CD4-positive, alpha-beta T cell treated with Interleukin-6 for 4 hours (primary cell): ENCODE data around the gene PLEKHB1.
"Not testable (repeated sequence)": the region's sequence is repeated elsewhere in the genome, so short reads cannot be mapped to it uniquely, and the experiment has no call there.

ENCODE experiments used
- DNase-seq: peaks from one replicate; pipeline ENCODE4 v3.0.0-alpha.2; 2020; ENCODE audit warnings: mixed read lengths

The PLEKHB1 gene

DNA sequence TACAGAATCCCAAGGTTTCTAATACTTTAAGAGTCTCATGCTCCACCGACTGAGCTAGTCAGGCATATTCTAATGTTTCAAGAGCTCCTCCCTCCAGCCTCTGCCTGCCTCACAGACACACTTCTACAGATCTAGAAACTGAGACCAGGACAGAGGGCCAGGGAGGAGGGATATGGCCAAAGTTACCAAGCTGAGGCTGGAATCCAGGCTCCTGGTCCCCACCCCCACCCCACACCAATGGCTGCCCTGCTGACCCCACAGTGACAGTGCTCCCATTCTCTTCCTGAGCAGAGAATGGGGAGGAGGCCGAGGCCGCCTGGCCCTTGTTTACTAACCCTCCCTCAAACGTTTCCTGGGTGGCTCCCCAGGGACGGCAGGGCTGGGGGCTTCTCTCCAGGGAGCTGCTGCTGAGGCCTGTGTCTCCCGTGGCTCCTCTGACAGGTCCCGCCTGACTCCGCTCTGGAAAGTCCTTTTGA is 2.2 kb downstream of the PLEKHB1 start:
- no peak for DNase-seq

DNA sequence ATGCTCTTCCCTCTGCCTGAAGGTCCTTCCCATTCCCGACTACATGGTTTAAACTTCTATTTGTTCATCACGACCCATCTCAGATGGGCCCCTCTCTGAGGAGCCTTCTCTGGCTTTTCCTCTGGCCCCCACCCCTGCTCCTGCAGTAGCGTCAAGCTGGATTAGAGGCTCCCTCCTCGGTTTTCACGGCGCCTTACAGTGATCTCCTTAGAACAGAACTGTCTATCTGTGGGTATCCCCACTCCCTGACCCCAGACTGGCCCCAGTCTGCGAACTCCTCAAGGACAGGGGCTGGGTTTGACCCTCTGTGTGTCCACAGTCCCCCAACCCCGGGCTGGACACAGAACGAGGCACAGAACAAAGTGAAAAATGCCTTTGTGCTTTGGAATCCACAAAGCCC is 2.8 kb downstream of the PLEKHB1 start:
- no peak for DNase-seq

GRCh38 chr11:73650400-73650799 is 4.0 kb downstream of the PLEKHB1 start:
- no peak for DNase-seq

- no peak for DNase-seq
Measured at GRCh38 chr11:73651252-73651651, 4.9 kb downstream of the PLEKHB1 start.

GRCh38 chr11:73651661-73652045 is 5.3 kb downstream of the PLEKHB1 start:
- DNase-seq, result no peak

DNA sequence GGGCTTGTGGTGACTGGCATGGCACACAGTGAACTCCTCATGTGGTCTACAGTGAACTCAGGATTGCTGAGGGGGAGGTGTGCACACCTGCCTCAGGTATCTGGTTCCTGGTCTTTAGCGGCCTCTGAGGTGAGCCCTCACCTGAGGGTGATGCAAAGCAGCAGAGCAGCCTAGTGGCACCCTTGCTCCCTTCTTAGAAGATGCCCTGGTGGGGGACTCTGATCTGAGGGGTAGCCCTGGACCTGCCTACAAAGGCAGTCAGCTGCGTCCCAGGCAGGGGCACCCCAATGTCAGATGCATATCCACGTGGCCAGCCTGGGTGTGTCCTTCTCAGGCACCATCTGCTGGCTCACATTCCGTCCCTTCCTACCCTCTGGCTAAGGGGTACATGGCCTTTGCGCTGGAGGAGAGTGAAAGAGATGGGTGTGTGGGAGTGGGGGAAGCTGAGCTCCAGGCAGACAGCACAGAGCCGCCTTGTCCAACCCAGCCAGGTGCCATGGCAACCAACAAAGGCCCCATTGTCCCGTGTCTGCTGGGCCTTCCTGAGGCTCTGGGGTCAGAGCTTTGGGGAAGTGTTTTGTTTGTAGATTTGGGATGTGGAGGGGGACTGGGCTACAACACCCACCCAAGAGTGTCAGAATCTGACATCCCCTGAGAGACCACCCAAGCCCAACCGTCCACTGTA is 5.8 kb downstream of the PLEKHB1 start:
- DNase-seq, result no peak

- DNase-seq, result no peak
Measured at GRCh38 chr11:73652856-73653559, 6.6 kb downstream of the PLEKHB1 start.

GRCh38 chr11:73653996-73654395 is 7.6 kb downstream of the PLEKHB1 start:
- no peak for DNase-seq

- DNase-seq, result no peak
Measured at GRCh38 chr11:73654482-73655021, 8.2 kb downstream of the PLEKHB1 start.

GRCh38 chr11:73655686-73656085 is 9.3 kb downstream of the PLEKHB1 start:
- no peak for DNase-seq

DNA sequence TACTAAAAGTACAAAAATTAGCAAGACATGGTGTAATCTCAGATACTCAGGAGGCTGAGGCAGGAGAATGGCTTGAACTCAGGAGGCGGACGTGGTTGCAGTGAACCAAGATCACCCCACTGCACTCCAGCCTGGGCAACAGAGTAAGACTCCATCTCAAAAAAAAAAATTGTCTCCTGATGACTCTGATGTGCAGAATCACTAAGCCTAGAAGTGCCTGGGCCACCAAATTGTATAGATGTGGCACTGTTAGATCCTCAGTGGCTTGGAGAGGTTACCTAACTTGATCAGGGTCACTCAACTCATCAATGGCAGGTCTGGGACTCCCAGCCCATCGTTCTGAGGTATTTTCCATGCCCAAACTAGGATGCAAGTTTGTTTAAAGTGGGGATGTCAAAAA is 10.6 kb downstream of the PLEKHB1 start:
- DNase-seq, result no peak

DNA sequence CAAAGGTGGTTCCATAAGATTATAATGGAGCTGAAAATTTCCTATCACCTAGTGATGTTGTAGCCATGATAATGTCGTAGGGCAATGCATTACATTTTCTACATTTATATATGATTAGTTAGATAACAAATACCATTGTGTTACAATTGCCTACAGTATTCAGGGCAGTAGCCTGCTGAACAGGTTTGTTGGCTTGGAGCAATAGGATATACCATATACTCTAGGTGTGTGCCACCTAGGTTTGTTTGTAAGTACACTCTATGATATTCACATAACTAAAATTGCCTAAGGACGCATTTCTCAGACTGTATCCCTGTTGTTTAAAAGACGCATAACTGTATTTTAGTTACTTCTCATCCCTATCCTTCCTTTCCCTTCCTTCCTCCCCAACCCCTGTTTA is 13.6 kb downstream of the PLEKHB1 start:
- DNase-seq, result no peak

DNA sequence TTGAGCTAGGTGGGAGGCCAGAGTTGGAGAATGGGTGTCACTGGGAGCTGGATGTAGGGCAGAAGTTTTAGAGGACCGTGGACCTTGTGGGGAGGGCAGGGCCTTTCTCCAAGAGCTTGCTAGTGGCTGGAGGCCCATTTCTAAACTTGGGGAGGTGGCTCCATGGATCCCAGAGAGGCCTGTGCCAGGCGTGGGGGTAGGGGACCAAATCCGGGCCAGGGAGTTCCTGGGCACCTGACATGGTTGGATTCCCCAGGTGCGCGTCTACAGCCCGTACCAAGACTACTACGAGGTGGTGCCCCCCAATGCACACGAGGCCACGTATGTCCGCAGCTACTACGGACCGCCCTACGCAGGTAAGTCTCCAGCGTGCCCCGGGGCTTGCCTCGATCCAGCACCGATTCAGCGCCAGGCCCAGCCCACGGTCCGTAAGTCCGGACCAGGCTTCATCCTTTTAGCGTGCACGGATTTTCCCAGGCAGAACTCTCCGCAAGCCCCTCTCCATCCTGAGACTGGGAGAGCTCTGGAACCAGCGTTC is 14.2 kb downstream of the PLEKHB1 start:
- no peak for DNase-seq

DNA sequence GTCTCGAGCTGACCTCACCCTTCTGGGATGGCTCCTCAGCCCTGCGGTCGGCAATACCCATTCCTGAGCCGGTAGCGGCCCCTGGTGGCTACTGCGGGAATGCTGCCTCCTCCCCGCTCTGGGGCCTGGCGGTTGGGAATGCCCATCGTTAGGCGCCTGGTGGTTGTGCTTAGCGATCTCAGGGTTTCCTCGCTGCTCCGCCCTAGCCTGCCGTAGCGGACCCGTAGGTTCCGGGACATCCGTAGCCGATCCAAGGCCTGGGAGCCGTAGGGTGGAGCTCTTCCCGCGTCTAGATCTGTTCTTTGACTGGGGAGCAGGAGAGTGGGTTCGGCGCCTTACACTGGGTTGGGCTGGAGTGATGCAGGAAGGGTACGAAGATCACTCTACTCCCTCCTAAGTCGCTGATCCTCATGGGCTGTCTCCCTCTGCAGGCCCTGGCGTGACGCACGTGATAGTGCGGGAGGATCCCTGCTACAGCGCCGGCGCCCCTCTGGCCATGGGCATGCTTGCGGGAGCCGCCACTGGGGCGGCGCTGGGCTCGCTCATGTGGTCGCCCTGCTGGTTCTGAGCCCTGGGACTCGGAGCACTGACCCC is 14.8 kb downstream of the PLEKHB1 start:
- peak; percentile 89 for DNase-seq

DNA sequence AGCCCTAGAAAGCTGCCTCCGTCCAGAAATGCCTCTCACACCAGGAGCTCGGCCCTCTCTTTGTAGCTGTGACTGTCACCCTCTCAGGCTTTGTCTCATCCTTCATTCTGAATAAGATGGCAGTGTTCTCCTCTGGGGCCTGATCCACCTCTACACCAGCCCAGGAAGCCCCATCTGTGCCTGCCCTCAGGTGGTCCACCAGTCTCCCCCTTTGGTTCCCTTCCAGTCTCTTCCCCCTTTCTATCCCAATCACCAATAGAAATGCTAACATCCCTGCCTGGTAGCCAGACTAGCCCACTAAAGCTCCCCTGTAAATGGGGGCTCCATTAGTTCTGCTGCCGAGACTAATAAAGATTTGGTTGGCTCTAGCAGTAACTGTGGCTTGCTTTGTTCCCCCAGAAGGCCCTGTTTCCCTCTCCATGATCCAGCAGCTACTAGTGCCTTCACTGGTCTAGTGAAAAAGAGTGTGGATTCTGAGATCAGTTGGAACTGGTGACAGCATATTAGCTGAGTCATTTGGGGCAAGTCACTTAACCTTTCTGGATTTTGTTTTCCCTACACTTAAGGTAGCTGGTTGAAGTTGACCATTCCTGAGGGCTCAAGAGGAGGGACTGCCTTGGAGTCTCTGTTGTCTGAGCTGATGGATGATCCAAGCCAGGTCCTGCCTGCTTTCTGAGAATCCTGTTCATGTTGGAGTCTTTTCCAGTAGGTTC is 16.2 kb downstream of the PLEKHB1 start:
- DNase-seq, result no peak

DNA sequence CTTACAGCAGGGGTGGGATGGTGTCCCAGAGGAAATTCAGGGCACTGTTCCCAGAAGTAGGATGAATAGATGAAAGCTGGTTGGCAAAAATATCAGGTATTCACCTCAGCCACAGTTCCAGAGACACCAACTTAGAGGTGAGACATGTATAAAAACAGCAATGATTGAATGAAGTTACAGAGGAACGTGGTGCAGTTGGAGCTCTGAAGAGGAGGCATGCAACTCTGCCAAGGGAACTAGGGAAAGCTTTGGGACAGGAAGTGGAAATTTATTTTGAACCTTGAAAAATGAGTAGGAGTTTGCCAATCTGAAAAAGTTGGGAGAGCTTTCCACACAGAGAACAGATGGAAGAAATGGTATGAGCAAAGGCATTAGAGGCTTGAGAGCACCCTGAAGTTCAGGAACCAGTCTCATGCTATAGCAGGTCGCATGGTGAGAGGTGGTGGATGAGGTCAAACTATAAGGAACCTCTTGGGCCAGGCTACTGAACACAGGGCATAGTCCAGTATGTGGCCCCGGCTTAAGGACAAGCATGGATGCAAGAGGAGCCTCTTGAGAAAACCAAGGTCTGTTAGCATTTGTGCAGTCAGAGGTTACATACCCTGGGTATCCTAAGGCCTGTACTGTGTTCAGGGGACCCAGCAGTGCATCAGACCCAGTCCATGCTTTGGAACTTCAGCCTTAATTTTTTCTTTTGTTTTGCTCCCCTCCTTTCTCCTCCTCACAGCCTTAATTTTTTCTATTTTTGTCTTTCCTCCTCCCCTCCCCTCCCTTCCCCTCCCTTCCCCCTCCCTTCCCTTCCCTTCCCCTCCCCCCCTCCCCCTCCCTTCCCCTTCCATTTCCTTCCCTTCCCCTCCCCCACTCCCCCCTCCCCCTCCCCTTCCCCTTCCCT is 17.5 kb downstream of the PLEKHB1 start:
- DNase-seq, result no peak

GRCh38 chr11:73664877-73665276 is 18.5 kb downstream of the PLEKHB1 start:
- DNase-seq, result no peak

GRCh38 chr11:73667891-73668290 is 21.5 kb downstream of the PLEKHB1 start:
- no peak for DNase-seq

- no peak for DNase-seq
Measured at GRCh38 chr11:73670808-73671207, 24.4 kb downstream of the PLEKHB1 start.

DNA sequence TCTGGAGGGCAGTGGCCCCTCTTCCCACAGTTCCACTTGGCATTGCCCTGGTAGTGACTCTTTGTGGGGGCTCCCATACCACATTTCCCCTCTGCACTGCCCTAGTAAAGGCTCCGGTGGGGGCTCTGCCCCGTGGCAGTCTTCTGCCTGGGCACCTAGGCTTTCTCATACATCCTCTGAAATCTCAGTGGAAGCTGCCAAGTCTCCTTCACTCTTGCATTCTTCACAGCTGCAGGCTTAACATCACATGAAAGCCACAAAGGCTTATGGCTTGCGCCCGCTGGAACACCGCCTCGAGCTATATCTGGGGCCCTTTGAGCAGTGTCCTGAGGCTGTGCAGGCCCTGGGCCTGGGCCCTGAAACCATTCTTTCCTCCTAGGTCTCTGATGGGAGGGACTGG is 25.3 kb downstream of the PLEKHB1 start:
- DNase-seq, result no peak

DNA sequence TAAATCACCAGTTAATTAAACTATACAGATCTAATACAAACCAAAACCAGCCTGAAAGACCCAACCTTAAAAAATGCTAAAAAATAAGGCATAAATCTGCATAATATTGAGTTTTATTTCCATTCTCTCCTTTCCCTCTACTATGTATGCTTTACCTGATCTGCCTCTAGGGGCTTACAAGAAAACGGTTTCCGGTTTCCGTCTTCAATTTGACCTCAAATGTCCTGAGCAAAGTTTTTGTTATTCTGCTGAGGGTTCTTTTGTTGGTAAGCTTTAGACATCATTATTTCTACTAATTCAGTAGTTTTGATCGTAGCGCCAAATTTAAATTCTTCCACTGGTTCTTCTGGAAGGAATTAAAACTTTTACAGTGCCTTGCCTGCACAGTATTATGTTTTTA is 30.2 kb downstream of the PLEKHB1 start:
- not testable (repeated sequence) for DNase-seq

GRCh38 chr11:73680687-73681086 is 34.3 kb downstream of the PLEKHB1 start:
- DNase-seq, result no peak
